Keratinocyte (primary cell): ENCODE data around the gene DNASE1L2. TPM values are rescaled to one million over a fixed set of nuclear protein-coding genes. Genes with fewer than 3 reads are reported as not detected.

Experiments used
- DNase-seq: peaks from one replicate; pipeline ENCODE4 v3.0.0-alpha.2; 2011; ENCODE audit warnings: low read depth, missing footprints, low spot score
- FAIRE-seq: peaks from 2 replicates; lab custom pipeline; 2011; peaks lifted over from hg19 to GRCh38; lab: Jason Lieb, UNC
- H2AFZ ChIP-seq: 2 replicates; pipeline ENCODE4 v1.6.0; 2012; ENCODE audit warnings: low read length, control low read depth, inconsistent platforms; ENCODE audit not compliant: control insufficient read depth
- H3K27ac ChIP-seq: 2 replicates; pipeline ENCODE4 v1.5.1; 2011; ENCODE audit warnings: low read length; ENCODE audit not compliant: control insufficient read depth, insufficient read depth
- H3K27me3 ChIP-seq: 3 replicates; pipeline ENCODE4 v1.6.0; 2011; ENCODE audit warnings: low read length; ENCODE audit not compliant: control insufficient read depth, insufficient read depth; ENCODE audit errors: extremely low read depth
- H3K36me3 ChIP-seq, 2 experiments: 2 replicates in 1 of 2; 3 replicates in 1 of 2; pipeline ENCODE4 v1.5.1; 2011; ENCODE audit warnings: low read length in 2 of 2, mild to moderate bottlenecking in 1 of 2; ENCODE audit not compliant: control insufficient read depth in 2 of 2, insufficient read depth in 2 of 2; ENCODE audit errors: extremely low read depth in 1 of 2
- H3K4me1 ChIP-seq: 3 replicates; pipeline ENCODE4 v1.5.1; 2011; ENCODE audit warnings: low read length; ENCODE audit not compliant: control insufficient read depth, insufficient read depth; ENCODE audit errors: extremely low read depth
- H3K4me2 ChIP-seq: 3 replicates; pipeline ENCODE4 v1.6.0; 2011; ENCODE audit warnings: low read depth, low read length; ENCODE audit not compliant: control insufficient read depth, insufficient read depth; ENCODE audit errors: extremely low read depth
- H3K4me3 ChIP-seq, 3 experiments: fragments of 200-600 bp in 1 of 3; sonication (generic) in 1 of 3; 2 replicates in 2 of 3; 3 replicates in 1 of 3; pipeline ENCODE4 v1.5.1; 2011 to 2016; ENCODE audit warnings: low read length in 3 of 3, mild to moderate bottlenecking in 3 of 3, control low read depth in 2 of 3, inconsistent platforms in 1 of 3, low read depth in 1 of 3, mixed read lengths in 1 of 3, mixed run types in 1 of 3, moderate library complexity in 1 of 3; ENCODE audit not compliant: control insufficient read depth in 2 of 3, insufficient read depth in 2 of 3; ENCODE audit errors: extremely low read depth in 1 of 3
- H3K79me2 ChIP-seq: 2 replicates; pipeline ENCODE4 v1.6.0; 2012; ENCODE audit warnings: low read length; ENCODE audit not compliant: control insufficient read depth, insufficient read depth
- H3K9ac ChIP-seq: 3 replicates; pipeline ENCODE4 v1.6.0; 2011; ENCODE audit warnings: low read length; ENCODE audit not compliant: control insufficient read depth, insufficient read depth; ENCODE audit errors: extremely low read depth
- H3K9me1 ChIP-seq: 3 replicates; pipeline ENCODE4 v1.6.0; 2011; ENCODE audit warnings: low read length; ENCODE audit not compliant: control insufficient read depth, insufficient read depth; ENCODE audit errors: extremely low read depth
- H3K9me3 ChIP-seq: 2 replicates; pipeline ENCODE4 v1.5.1; 2012; ENCODE audit warnings: low read depth, low read length; ENCODE audit not compliant: control insufficient read depth
- H4K20me1 ChIP-seq: 3 replicates; pipeline ENCODE4 v1.6.0; 2011; ENCODE audit warnings: low read length; ENCODE audit not compliant: control insufficient read depth, insufficient read depth; ENCODE audit errors: extremely low read depth
- EZH2 ChIP-seq: IDR thresholded peaks from one replicate; pipeline ENCODE4 v1.6.1; 2012; ENCODE audit warnings: inconsistent platforms, mild to moderate bottlenecking, low read length, moderate library complexity
- dilution Hi-C: fragments of 300-500 bp; cut with MboI; formaldehyde crosslinking; loops from one replicate; pipeline ENCODE4 v1.7.0; 2020; ENCODE audit warnings: low sequenced_read_pairs; ENCODE audit not compliant: extremely low pct_ligation_motif_present
- polyA plus RNA-seq, 5 experiments: library from polyadenylated mRNA; depleted of rRNA in 3 of 5; stranded (reverse) in 3 of 5; stranded (forward) in 1 of 5; unstranded in 1 of 5; fragments of >200 nt; gene quantifications; 1 replicate in 1 of 5; 2 replicates in 3 of 5; 3 replicates in 1 of 5; pipeline versions ENCODE4 v1.2.1 to v1.2.3, GENCODE V29; 2011 to 2012; ENCODE audit warnings: missing spikeins in 2 of 5, low read depth in 1 of 5, low replicate concordance in 1 of 5
- TF ChIP-seq, protein P1 (sequence below), 3 experiments: IDR thresholded peaks in 1 of 3; conservative IDR thresholded peaks in 1 of 3; optimal IDR thresholded peaks in 1 of 3; 2 replicates in 2 of 3; 3 replicates in 1 of 3; pipeline versions ENCODE3 to v1.5.1; 2011; ENCODE audit warnings: low read length in 3 of 3, mild to moderate bottlenecking in 3 of 3, moderate library complexity in 2 of 3, control low read depth in 1 of 3, inconsistent platforms in 1 of 3; ENCODE audit not compliant: insufficient read depth in 2 of 3; ENCODE audit errors: extremely low read depth in 1 of 3

The DNASE1L2 gene
- polyA plus RNA-seq, 1 donor (not counting 4 experiments of a cell fraction or from before 2014, with no cell fraction given) = 0.31 TPM

DNA sequence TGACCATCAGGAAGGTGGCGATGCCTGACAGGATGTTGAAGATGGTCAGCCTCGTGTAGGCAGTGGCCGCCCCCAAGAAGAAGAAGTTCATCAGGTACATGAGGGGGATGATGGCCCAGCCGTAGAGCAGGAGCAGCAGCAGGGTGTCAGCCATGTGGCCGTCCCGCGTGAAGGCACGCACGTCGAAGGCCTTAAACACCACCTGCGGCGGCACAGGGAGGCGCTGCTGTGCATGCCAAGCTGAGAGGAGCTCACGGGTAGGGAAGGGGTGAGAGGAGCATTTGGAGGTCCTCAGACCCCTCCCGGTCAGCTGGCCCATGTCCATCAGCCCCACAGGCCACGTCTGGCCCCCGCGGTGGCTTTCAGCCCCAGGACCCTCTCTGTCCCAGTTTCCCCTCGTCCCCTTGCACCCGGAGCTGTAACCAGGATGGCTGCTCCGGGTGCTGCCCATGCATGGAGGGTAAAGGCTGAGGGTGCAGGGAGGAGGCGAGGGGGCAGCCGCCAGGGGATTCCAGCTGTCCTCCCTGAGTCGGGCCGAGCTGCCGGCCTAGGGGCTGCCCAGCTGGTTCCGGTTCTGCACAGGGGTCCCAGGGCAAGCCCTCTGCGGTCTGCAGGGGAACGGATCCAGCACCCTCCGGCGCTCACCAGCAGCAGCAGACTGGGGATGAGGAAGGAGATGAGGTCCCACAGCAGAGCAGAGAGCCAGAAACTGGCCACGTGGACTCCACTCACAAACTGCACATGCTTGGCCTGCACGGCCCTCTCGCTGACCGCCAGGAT, 48.7 kb downstream of the DNASE1L2 start:
- no peak overlapping the region for H3K4me3 ChIP-seq
- H3K9me1 ChIP-seq = no peaks in the 10 kb centered on the region
- no peaks in the 10 kb centered on the region for H4K20me1 ChIP-seq
- H2AFZ ChIP-seq = no peak overlapping the region
- peaks cover 4% of the 10 kb centered on the region for H3K27me3 ChIP-seq
- TF ChIP-seq, protein P1, sequence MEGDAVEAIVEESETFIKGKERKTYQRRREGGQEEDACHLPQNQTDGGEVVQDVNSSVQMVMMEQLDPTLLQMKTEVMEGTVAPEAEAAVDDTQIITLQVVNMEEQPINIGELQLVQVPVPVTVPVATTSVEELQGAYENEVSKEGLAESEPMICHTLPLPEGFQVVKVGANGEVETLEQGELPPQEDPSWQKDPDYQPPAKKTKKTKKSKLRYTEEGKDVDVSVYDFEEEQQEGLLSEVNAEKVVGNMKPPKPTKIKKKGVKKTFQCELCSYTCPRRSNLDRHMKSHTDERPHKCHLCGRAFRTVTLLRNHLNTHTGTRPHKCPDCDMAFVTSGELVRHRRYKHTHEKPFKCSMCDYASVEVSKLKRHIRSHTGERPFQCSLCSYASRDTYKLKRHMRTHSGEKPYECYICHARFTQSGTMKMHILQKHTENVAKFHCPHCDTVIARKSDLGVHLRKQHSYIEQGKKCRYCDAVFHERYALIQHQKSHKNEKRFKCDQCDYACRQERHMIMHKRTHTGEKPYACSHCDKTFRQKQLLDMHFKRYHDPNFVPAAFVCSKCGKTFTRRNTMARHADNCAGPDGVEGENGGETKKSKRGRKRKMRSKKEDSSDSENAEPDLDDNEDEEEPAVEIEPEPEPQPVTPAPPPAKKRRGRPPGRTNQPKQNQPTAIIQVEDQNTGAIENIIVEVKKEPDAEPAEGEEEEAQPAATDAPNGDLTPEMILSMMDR (optimal IDR thresholded peaks at IDR 0.05 in 1 of 3, IDR thresholded peaks at IDR 0.05 in 1 of 3, conservative IDR thresholded peaks at IDR 0.05 in 1 of 3; ENCODE audit: extremely low read depth in 1 of 3, insufficient read depth in 2 of 3, low read length in 3 of 3) = no peak
- TF ChIP-seq EZH2 = no peak
- H3K9ac ChIP-seq = no peak overlapping the region
- H3K4me2 ChIP-seq = no peak overlapping the region
- no peaks in the 10 kb centered on the region for H3K36me3 ChIP-seq
- H3K79me2 ChIP-seq = no peaks in the 10 kb centered on the region
- H3K4me1 ChIP-seq = peaks cover 4% of the 10 kb centered on the region
- dilution Hi-C loops = no loop called here
- no peak overlapping the region for H3K27ac ChIP-seq
- DNase-seq = no peak
- no peak for FAIRE-seq
- no peaks in the 10 kb centered on the region for H3K9me3 ChIP-seq

DNA sequence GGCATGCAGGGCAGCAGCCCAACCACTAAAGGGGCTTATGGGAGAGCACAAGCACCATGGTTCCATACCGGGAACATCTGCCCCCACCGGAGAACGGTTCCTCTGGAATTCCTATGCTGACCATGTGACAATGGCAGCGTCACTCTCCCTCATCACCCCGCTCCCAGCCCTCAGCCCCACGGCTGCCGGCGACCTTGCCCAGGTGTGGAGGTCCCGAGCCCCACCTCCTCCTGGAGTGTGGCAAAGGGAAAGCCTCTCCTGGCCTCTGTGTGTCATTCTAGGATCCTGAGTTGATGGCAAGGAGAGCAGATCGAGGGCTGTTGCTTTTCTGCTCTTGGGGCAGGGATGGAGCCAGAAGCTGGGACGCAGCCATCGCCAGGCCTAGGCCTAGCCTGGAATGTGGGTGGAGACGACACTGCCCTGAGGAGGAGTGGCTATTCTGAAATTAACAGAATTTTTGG, 49.5 kb downstream of the DNASE1L2 start:
- no peak for DNase-seq
- H3K4me1 ChIP-seq = peaks cover 4% of the 10 kb centered on the region
- no peak overlapping the region for H3K27ac ChIP-seq
- H3K4me2 ChIP-seq = no peak overlapping the region
- H3K27me3 ChIP-seq = peaks cover 4% of the 10 kb centered on the region
- no peak for TF ChIP-seq EZH2
- TF ChIP-seq, protein P1 (optimal IDR thresholded peaks at IDR 0.05 in 1 of 3, IDR thresholded peaks at IDR 0.05 in 1 of 3, conservative IDR thresholded peaks at IDR 0.05 in 1 of 3; ENCODE audit: extremely low read depth in 1 of 3, insufficient read depth in 2 of 3, low read length in 3 of 3) = no peak
- FAIRE-seq = no peak
- no peak overlapping the region for H3K9ac ChIP-seq
- no peaks in the 10 kb centered on the region for H3K79me2 ChIP-seq
- H3K9me3 ChIP-seq = no peaks in the 10 kb centered on the region
- dilution Hi-C loops = no loop called here
- H3K9me1 ChIP-seq = no peaks in the 10 kb centered on the region
- no peaks in the 10 kb centered on the region for H4K20me1 ChIP-seq
- no peak overlapping the region for H3K4me3 ChIP-seq
- no peaks in the 10 kb centered on the region for H3K36me3 ChIP-seq
- no peak overlapping the region for H2AFZ ChIP-seq
